MV-4-11 (cell line): ENCODE data around the gene OTUD6A.
"Not testable (repeated sequence)": the region's sequence is repeated elsewhere in the genome, so short reads cannot be mapped to it uniquely, and the experiment has no call there.

Experiments
- DNase-seq: peaks from one replicate; lab custom pipeline; 2025; lab: John Stamatoyannopoulos, UW

Gene OTUD6A

DNA sequence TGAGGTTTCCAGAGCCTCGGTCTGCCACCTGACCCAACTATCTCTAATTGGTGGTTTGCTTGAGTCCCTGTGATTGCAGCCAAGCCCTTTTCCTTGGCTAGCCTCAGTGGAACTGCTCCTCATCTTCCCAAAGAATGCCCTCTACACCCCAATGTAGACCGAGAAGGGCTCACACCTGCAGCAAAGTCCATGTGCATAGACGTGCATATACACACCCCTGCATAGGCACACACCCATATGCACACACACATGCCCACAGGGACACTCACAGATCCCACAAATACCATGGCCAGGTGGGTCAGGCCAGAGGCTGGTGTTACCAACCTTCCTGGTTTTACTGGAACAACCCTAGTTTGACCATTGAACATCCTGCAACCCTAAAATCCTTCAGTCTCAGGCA is 12.9 kb upstream of the OTUD6A start:
- no peak for DNase-seq

DNA sequence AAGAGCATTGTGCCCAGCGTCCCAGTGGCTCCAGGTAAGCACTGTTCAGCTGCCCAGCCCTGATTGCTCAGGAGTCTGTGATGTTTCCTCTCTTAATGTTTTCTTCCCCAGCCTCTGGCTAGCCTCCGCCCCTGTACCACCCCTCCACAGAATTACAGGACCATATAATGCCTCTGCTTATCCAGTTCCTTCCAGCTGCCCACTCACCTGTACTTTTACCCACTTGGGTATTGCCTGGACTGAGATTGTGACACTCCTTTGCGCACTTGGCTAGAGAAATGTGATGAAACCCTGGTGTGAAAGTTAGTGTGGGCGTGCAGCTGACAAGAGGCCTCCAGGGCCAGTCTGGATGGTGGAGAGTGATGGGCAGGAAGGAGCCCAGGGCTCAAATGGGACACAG is 12.3 kb upstream of the OTUD6A start, which contains the start of gene AWAT2:
Gene AWAT2 (minus strand): TSS at position 14 of the 400 bp plus-strand sequence. CDS start 6 bp downstream, at position 8.
- no peak for DNase-seq

DNA sequence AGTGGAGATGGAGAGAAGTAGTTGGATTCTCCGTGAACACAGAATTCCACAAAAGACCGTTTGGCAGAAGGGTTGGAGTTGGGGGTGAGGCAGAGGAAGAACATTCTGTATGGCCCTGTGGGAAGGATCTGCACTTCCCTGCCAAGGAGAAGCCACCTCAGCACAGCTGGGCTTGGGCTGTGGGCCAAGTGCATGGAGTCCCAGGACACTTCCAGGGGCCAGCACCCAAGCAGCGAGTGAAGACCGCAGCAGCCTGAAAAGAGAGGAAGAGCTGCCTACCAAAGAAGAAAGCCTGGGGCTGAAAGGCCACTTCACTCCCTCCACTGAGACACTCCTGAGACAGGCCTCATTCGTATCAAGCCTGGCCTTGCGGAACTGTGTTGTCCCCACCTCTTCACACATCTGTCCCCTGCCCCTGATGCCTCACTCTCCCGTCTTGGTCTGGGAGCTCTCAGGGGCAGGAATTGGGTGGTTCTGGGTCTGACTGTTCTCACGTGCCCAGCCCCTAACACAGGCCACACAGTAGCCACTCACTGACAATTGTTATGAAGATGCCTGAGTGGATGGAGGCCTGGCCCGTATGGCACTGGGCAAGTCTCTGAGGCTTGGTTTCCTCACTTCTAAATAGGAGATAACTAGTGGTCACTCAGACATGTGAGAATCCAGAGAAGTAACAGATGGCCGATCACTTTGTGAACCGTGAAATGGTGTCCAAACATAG is 9.2 kb upstream of the OTUD6A start:
- DNase-seq = no peak

DNA sequence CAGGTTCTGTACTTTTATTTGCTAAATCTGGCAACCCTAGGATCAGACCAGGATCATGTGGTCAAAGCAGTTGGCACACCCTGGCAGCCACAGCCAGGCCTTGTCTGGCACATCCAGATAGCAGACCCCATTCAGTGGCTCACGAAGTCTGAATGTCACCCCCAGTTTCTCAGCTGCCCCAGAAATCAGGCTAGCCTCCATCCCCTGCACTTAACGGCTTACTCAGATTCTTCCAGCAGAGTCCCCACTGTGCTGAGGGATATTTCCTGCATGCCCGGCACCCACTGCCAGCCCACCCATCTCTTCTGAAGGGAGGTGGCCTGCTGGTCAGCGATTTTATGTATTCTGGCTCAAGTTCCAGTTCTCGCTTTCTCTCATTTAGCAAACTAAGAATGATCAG is 7.9 kb upstream of the OTUD6A start:
- DNase-seq = no peak

DNA sequence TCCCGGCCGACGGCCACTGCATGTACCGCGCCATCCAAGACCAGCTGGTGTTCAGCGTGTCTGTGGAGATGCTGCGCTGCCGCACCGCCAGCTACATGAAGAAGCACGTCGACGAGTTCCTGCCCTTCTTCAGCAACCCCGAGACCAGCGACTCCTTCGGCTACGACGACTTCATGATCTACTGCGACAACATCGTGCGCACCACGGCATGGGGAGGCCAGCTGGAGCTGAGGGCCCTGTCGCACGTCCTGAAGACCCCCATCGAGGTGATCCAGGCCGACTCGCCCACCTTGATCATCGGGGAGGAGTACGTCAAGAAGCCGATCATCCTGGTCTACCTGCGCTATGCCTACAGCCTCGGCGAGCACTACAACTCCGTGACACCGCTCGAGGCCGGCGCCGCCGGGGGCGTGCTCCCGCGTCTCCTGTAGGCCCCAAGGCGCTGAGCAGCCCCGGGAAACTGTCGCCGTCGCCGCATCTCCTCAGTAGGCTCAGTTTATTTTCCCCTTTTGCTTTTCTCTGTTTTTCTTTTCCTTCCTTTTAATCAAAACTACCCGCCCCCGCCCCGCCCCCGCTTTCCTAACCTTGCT is 799 bp downstream of the OTUD6A start:
- no peak for DNase-seq

DNA sequence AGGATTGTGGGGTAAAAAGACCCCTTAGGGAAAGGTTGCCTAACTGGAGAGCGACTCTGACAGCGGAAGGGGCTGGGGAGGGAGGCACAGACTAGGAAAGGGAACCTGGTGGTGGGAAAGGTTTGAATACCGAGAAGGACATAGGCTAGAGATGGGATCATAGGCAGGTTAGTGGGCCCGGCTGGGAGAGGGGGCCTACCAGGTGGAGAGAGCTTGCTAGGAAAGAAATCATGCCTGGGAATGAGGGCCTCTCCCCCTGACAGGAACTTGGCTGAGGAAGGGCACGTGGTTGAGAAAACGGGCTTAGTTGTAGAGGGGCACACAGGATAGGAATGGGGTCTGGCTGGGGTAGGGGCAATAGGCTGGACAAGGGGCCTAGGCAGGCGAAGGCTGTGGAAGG is 4.4 kb downstream of the OTUD6A start:
- DNase-seq = no peak

DNA sequence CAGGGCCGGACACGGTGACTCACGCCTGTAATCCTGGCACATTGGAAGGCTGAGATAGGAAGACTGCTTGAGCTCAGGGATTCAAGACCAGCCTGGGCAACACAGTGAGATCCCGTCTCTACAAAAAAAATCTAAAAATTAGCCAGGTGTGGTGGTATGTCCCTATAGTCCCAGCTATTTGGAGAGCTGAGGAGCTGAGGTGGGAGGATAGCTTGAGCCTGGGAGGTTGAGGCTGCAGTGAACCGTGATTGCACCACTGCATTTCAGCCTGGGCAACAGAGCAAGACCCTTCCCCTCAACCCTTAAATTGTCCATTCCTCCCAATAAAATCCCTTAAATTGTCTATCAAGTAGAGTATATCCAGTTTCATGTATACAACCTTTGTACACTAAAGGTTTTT is 17.0 kb downstream of the OTUD6A start:
- no peak for DNase-seq

DNA sequence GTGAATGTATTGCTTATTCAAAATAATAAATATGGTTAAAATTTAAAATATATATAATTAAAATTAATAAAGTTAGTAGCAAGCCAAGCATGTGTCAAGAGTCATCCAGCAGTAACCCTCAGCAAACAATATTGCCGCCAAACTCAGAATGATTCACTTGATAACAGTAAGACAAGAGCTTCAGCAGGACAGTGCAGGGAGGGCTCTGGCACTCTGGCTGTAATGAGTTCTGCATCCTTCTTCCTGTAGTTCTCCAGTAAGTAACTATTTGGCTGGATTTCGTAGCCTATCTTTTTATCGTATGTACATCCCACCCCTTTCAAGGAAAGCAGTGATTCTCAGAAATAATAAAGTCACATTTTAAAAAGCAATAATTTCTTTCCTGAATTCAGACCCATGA is 17.6 kb downstream of the OTUD6A start:
- no peak for DNase-seq

DNA sequence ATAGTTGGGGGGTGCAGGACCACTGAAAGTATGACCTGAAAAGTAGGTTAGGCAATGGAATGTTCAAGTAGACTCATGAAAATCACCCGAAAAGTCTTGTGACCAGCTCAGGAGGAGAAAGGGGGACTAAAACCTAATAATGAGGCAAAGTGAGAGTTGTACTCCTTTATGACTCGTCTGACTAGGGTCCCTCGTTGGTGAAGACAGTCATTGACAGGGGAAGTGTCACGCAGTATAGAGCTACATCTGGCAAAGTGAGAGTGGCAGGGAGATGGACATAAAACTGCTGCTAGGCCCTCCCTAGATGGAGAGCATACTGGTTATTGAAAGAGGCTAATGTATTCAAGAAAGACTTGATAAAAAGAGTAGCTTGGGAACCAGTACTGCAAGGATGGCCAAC is 20.5 kb downstream of the OTUD6A start:
- DNase-seq = no peak

DNA sequence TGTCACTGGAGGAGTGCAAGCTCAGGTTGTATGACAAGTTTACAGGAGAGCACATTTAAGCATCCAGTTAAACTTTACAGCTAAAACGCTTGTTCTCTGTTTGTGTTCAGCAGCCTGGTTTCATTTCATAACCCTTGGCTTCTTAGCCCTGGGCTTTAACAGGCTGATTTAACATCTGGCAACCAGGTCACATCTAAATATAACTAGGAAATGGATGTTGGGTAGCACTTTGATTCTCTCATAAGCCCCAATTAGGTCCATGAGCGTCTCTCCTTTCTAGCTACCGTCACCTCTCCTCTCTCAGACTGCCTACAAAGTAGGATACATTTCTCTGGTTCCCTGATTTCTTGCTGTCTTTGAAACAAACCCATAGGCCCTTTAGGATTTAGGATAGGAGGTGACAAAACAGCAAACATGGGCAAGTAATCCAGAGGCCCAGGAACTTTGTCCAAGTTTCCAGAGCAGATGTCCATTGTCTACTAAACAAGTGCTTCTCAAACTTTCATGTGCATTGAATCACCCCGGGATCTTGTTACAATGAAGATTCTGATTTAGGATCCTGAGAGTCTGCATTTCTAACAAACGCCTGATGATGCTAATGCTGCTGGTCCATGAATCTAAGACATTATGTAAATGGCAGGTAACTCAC is 22.5 kb downstream of the OTUD6A start:
- no peak for DNase-seq

DNA sequence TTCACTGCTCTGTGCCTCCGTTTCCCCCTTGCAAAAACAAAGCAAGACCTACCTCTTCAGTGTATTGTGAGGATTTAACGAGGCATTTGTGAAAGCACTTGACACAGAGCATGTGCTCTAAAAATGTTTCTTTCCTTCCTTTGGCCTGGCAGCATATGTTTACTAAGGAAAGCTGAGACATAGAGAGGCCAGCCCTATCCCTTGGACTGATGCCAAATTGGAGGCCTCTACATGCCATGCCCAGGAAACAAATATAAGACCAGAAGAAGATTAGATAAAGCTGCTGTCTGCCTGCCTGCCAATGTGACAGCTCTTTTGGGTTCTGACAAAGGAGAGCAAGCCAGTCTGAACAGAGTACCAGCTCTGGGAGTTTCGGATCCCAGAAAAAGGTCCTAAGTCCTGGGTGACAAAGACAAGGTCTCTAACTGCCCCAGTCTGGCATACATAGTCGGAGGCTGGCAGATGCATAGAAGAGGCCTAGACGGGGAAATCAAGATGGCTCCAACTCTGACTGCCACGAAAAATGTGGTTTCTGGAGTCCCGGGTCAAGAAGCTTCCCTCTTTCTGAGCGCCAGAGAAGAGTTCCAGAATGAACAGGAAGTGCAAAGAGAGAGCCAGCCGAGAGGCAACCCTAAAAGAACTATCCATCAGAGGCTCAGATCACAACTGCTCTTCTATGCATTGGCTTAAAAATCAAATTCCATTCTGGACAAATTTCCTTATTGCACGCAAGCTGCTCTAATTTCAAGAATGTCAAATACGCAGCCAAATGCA is 25.8 kb downstream of the OTUD6A start:
- DNase-seq = no peak

DNA sequence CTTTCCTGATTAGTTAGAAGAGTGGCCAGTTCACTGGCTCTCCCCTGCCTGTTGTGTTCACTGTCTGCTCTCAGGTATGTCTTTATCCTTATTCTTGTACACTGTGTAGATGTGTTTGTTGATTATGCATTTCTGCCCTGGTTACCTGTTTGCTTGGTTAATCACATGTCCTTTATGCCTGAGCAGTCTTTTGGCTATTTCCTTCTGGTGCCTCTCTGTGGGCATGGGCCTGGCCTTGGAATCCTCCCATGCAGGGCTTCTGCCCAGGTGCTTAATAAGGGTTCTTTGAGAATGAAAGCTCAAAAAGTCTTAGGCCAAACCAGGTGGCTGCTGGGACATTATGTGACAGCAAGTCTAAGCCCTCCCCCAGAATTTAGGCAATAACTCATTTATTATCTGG is 26.5 kb downstream of the OTUD6A start:
- no peak for DNase-seq

DNA sequence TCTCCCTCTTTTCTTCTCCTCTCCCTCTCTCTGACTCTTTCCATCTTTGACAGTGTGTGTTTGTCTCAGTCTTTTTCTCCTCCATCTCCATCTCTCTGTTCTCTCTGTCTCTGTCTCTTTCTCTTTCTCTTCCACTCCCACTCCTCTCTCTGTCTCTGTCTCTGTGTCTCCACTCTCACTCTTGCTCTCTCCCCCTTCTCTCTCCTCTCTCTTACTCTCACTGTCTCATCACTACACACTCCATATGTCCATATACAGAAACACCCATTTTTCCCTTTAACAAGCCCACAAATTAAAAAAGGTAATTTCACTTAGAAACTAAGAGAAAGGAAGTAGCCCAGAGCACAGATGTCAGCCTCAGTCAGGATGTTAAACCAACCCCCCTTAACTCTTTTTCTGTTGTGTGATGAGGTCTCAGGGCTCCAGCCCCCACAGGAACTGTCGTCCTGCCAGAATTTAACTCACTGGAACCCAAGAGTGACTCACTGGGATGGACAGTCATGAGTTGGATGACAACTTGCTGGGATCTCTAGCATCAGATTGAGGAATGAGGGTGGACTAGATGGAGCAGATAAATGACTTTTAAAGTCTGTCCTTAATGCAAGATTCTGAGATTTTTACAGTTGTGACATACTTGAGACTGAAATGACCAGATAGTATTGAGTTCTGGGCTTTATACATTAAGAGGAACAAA is 27.5 kb downstream of the OTUD6A start:
- DNase-seq = no peak

DNA sequence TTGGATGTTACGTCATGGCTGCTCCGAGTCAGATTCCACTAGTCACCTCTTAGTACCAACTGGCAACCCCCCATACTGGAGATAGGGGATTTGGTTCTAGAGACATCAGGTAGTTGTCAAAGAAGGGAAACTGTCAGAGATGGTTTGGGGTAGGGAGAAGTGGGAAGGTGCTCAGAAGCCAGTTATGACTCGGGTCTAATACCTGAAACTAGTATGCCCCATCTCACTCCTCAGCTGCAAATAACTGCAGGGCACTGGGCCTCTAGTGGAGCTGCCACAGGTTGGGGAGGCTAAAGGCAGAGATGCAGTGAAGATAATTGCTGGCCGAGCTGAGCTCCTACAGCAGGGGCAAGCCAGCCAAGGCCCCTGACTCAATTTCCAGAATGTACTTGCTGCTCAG is 30.0 kb downstream of the OTUD6A start:
- no peak for DNase-seq

DNA sequence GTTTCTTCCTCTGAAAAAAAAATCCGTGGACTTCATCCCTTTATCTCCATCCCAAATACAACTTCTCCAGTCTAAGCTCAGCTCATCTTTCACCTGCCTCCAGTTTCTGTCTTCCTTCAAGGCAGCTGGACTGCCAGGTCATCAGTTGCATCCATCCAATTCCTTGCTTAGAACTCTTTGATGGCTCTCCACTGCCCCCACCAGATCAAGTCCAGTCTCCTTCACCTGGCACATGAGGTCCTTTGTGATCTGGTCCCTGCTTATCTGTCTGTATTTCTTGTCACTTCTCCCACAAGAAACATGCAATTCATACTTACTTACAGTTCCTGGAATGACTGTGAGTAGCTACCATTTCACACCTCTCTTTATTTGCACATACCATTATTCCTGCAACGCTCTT is 33.8 kb downstream of the OTUD6A start:
- DNase-seq = no peak

DNA sequence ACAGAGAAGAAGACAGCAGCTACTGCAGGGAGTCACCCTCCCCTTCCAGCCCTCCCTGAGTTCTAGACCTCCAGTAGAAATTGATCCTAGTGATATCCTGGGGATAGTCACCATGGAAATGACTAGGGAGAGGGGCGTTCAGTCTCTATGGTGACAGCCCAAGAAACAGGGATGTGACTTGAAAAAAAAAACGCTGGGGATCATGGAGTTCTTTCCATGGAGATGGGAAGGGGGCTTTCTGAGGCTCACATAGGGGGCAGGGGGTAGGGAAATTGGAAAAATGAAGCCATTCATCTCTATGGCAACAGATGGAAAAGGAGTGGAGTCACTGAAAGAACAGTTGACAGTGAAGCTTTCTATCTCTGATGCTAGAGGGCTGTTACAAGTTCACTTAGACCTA is 43.0 kb downstream of the OTUD6A start:
- DNase-seq = no peak

DNA sequence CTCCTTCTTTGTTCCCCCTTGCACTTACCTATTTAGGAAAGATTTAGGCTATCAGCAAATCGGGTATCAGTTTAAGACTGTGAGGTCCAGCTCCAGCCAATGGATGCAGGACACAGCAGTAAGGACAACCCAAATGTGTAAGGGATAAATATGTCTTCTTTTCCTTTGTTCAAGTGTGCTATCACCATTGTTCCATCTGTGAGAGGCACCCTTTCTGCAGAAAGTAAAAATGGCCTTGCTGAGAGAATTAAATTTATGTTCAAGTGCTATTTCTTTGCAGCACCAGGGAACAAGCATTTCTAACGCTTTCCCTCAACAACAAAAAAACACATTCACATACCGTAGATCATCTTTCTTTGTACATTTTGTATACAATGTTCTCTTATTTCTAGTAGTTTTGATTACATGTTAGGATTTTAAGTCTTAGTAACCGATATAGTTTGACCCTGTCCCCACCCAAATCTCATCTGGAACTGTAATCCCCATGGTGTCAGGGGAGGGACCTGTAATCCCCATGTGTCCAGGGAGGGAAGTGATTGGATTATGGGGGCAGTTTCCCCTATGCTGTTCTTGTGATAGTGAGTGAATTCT is 49.3 kb downstream of the OTUD6A start:
- DNase-seq = not testable (repeated sequence)
